Lung (tissue), 12 donors: ENCODE data around the gene MYORG. TPM values are rescaled to one million over a fixed set of nuclear protein-coding genes. Genes with fewer than 3 reads are reported as not detected.
A peak's percentile ranks its signal among the peaks of the same experiment; 100 is the strongest.

Experiments
- ATAC-seq: fragments of 200-7000 bp; cut with Tn5 transposase; one replicate; pipeline ENCODE4 v1.9.1; 2020; ENCODE audit warnings: moderate number of reproducible peaks; ENCODE audit not compliant: insufficient read depth, low FRiP score
- DNase-seq, 3 donors: peaks; one replicate each; pipeline ENCODE4 v3.0.0-alpha.2; 2013 to 2017
- H3K27ac ChIP-seq, 2 donors: one replicate each; pipeline ENCODE4 v1.5.1; 2013; ENCODE audit warnings: mild to moderate bottlenecking in 2 of 2, moderate library complexity in 2 of 2, control low read depth in 1 of 2, inconsistent platforms in 1 of 2, low read depth in 1 of 2, low read length in 1 of 2
- H3K27me3 ChIP-seq, 3 donors: one replicate each; pipeline ENCODE4 v1.5.1; 2013; ENCODE audit warnings: low read length in 2 of 3; ENCODE audit not compliant: control insufficient read depth in 3 of 3, insufficient read depth in 3 of 3
- H3K36me3 ChIP-seq, 4 donors: one replicate each; pipeline ENCODE4 v1.5.1; 2013; ENCODE audit warnings: low read length in 4 of 4, mild to moderate bottlenecking in 1 of 4, moderate library complexity in 1 of 4; ENCODE audit not compliant: control insufficient read depth in 4 of 4, insufficient read depth in 4 of 4
- H3K4me1 ChIP-seq, 5 donors: one replicate each; pipeline ENCODE4 v1.5.1; 2013; ENCODE audit warnings: low read length in 5 of 5, mild to moderate bottlenecking in 2 of 5, moderate library complexity in 1 of 5; ENCODE audit not compliant: control insufficient read depth in 5 of 5, insufficient read depth in 5 of 5
- H3K4me3 ChIP-seq: one replicate; pipeline ENCODE4 v1.5.1; 2013; ENCODE audit warnings: mild to moderate bottlenecking, control low read depth, moderate library complexity
- H3K9ac ChIP-seq, 2 donors: one replicate each; pipeline ENCODE4 v1.5.1; 2013; ENCODE audit warnings: low read length in 2 of 2, control low read depth in 1 of 2; ENCODE audit not compliant: insufficient read depth in 1 of 2
- H3K9me3 ChIP-seq, 4 donors: one replicate each; pipeline ENCODE4 v1.5.1; 2013; ENCODE audit warnings: low read length in 3 of 4, mild to moderate bottlenecking in 1 of 4, moderate library complexity in 1 of 4; ENCODE audit not compliant: control insufficient read depth in 4 of 4, insufficient read depth in 3 of 4
- WGBS, 2 donors: extraction: QIAGEN DNeasy Blood & Tissue Kit; methylation state at CpG; one replicate each; pipeline ENCODE4 v1.1.7; 2013; 5-methylcytosine and 5-hydroxymethylcytosine counted together
- polyA plus RNA-seq, 2 donors: library from polyadenylated mRNA; stranded (reverse); fragments of 200-250 nt; gene quantifications; one replicate each; pipeline ENCODE4 v1.2.1, GENCODE V29; 2013
- total RNA-seq, 2 donors: library from RNA; depleted of rRNA in 1 of 2; stranded (reverse); fragments of >200 nt in 1 of 2; gene quantifications; one replicate each; pipeline ENCODE4 v1.2.1, GENCODE V29; 2014 to 2021
- TF ChIP-seq, protein P1 (sequence below): IDR thresholded peaks from 2 replicates; pipeline ENCODE4 v1.5.1; 2012; ENCODE audit warnings: mild to moderate bottlenecking; ENCODE audit errors: control extremely low read depth, extremely low read depth
- donor health status: control.
- donor health status: control.
- donor health status: Bipolar disorder and iron deficiency.
- donor health status: healthy.
- donor health status: DM: yes; HTN: yes; CAD: no.

Gene MYORG
- total and polyA plus RNA-seq, 4 donors = 1.4 to 12.2 (median 4.9) TPM

DNA sequence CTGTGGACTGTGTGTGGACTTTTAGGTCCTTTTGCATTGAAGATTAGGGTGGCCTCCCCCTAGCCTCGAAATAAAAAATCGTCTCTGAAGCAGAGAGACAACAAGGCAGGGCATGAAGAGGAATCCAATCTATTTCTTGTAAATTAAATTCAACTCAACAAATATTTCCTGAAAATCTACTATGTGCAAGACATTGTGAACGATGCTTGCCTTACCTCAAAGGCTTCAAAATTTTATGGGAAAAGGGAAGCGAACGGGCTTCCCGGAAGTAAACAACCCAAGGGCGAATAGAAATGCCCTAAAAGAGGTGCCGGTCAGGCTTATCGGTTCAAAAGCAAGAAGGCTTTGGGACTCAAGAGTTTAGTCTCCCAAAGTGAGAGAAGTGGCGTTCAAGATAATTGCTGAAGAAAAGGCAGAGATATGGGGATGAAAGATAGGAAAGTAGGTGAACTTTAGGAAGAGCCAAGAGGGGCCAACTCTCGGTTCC lies 48.2 kb downstream of the MYORG start:
- 1% methylated on average over 11 of the region's 11 CpGs for WGBS, 2 donors
- Histone ChIP-seq H3K36me3 (peaks cover 0 to 3% (median 1%) of the 10 kb centered on the region in 4 donors), H3K9me3 (no peaks in the 10 kb centered on the region), H3K9ac (peak overlapping the region; percentile 58 to 92), H3K4me3 (peak overlapping the region; percentile 72), H3K27me3 (no peaks in the 10 kb centered on the region), H3K27ac (peak overlapping the region in 1 of 2 donors; percentile 83), H3K4me1 (peaks cover 0 to 10% (median 6%) of the 10 kb centered on the region in 5 donors)
- no peak for DNase-seq
- ATAC-seq = no peak
- TF ChIP-seq, protein P1, sequence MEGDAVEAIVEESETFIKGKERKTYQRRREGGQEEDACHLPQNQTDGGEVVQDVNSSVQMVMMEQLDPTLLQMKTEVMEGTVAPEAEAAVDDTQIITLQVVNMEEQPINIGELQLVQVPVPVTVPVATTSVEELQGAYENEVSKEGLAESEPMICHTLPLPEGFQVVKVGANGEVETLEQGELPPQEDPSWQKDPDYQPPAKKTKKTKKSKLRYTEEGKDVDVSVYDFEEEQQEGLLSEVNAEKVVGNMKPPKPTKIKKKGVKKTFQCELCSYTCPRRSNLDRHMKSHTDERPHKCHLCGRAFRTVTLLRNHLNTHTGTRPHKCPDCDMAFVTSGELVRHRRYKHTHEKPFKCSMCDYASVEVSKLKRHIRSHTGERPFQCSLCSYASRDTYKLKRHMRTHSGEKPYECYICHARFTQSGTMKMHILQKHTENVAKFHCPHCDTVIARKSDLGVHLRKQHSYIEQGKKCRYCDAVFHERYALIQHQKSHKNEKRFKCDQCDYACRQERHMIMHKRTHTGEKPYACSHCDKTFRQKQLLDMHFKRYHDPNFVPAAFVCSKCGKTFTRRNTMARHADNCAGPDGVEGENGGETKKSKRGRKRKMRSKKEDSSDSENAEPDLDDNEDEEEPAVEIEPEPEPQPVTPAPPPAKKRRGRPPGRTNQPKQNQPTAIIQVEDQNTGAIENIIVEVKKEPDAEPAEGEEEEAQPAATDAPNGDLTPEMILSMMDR = no peak

GRCh38 chr9:34326690-34327089 lies 50.0 kb downstream of the MYORG start:
- DNase-seq (no peak), ATAC-seq (no peak)
- peaks cover 0 to 10% (median 6%) of the 10 kb centered on the region in 5 donors for H3K4me1 ChIP-seq
- no peak overlapping the region for H3K9ac ChIP-seq
- H3K4me3 ChIP-seq = no peak overlapping the region
- TF ChIP-seq, protein P1 = no peak
- no peak overlapping the region for H3K27ac ChIP-seq
- H3K27me3 ChIP-seq = no peaks in the 10 kb centered on the region
- peaks cover 0 to 3% (median 0%) of the 10 kb centered on the region in 4 donors for H3K36me3 ChIP-seq
- 53 to 54% methylated on average over 1 of the region's 1 CpG for WGBS, 2 donors
- no peaks in the 10 kb centered on the region for H3K9me3 ChIP-seq

DNA sequence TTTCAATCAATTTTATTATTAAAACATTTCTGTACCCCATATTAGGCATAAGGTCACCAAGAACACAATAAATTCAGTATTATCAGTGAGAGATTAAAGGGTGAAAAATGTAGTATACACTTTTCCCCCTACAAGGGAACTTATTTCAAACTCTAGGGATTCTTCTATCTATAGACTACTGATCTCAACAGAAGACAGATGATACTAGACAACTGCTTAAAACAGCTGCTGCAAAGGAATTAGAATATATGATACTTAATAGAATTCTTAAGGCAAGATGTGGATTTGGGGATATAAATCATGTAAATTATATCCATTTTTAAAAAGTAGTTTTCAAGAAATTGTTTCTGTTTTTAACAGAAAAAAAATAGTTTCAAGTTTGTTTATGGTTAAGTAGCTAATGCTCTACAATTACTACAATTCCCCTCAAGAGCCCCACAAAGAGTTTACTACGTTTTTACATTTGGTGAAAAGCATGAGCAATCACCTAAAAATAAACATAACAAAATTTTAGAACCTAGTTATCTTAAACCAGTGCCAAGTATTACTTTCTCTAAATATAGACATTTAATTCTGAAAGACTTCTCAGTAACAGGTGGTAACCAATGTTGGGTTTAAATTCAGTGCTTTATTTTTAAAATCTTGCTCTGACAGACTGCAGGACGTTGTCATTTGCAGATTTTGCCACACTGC lies 53.7 kb downstream of the MYORG start:
- no peak for DNase-seq
- Histone ChIP-seq H3K9ac (no peak overlapping the region), H3K4me1 (peaks cover 0 to 8% (median 2%) of the 10 kb centered on the region in 5 donors), H3K36me3 (no peaks in the 10 kb centered on the region), H3K27ac (no peak overlapping the region), H3K4me3 (no peak overlapping the region), H3K27me3 (no peaks in the 10 kb centered on the region), H3K9me3 (no peaks in the 10 kb centered on the region)
- TF ChIP-seq, protein P1 = no peak
- ATAC-seq = no peak
- 65 to 84% methylated on average over 2 of the region's 2 CpGs for WGBS, 2 donors
